GM18519 (cell line): ENCODE data around the gene ARHGAP25.

Experiments used
- ATAC-seq: cut with Tn5 transposase; IDR thresholded peaks from one replicate; pipeline ENCODE4 v1.9.1; 2021; ENCODE audit warnings: mild to moderate bottlenecking, moderate library complexity; ENCODE audit not compliant: unreplicated experiment, low FRiP score

ARHGAP25 gene

DNA sequence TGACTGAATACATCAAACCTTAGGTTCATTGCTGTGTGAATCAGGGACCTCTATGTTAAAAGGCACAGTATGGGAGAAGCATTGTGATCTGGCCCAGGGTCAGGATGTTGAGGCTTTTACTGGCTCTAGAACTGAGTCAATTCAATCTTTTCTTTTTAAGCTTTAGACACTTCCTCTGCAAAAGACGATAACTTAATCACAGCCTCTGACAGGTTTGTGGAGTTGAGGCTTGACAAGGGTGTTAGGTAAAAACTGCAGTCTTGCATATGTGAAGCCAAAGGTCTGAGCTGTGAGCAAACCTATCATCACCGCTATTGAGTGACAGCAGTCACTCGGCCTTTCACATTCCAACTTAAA is 17.3 kb upstream of the ARHGAP25 start:
- peak; percentile 36 for ATAC-seq

DNA sequence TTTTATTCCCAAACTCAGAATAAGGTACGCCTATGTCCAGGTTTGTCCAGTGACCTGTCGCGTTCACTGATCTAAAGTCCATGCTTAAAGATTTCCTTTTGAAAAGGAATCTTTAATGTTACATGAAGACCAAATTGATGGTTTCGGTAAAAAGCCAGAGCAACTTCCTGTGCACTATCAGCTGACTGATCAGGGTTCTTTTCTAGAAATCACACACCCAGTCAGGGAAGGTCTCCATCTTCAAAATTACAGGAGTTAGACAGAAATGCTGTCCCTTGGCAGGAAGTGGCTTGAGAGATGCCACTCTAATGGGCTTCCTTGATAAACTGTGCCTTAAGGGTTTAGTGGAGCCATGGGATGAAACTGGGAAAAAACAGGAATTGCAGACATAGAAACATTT is 14.7 kb upstream of the ARHGAP25 start:
- ATAC-seq, result no peak

DNA sequence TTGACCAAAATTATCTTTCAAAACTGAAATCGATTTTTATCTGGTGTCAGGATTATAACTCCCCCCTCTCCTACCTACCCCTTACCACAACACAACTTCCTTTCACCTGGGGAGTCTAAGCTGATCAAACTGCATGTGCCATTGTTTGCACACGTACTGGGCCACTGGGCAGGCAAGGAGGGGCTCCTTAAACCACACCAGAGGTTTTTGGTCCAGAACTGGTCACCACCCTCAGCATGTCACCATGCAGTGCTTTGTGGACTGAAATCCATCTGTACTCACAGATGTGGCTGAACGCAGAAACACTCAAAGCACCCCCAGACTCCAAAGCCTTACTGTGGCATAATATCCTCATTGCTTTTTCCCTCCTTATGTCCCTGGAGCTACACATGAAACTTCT is 13.9 kb upstream of the ARHGAP25 start:
- ATAC-seq, result no peak

DNA sequence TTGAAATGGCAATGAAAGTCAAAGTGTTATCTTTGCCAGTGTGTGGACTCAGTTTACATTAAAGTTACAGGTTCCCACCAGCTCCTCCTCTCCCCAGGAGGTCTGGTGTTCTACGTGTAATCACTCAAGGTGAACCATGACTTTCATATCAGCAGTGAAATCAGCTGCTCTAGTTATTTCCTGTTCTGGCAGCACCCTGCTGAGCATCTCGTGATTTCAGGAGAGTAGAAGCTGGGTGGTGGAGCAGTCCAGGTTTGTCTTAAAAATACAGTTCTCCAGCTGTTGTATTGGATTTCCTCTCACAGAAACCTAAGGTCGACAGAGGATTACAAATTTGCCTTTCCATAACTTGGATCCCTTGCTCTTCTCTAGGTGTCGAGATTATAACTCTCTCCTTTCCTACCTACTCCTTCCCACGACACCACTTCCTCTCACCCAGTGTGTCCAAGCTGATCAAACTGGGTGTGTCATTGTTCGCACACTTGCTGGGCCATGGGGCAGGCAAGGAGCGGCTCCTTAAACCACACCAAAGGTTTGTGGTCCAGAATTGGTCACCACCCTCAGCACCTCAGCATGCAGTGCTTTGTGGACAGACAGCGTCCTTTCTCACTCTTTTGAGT is 13.0 kb upstream of the ARHGAP25 start:
- ATAC-seq, result no peak

DNA sequence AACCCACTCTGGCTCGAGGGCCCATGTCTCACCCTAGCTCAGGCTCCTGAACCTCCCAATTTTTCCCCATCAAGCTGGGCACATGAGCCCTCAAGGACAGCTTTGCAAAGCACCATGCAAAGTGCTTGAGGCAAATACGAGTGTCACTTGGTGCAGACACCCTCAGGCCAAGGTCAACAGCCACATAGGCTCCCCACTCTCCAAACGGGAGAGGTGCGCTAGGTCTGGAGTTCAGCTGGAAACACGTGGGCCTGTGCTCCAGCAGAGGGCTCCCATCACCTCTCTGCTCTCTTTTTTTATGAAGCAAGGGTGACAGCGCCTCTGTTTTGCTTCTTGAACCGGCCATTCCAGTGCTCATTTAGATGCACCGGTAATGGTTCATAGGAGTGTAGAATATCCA is 11.9 kb upstream of the ARHGAP25 start:
- no peak for ATAC-seq

DNA sequence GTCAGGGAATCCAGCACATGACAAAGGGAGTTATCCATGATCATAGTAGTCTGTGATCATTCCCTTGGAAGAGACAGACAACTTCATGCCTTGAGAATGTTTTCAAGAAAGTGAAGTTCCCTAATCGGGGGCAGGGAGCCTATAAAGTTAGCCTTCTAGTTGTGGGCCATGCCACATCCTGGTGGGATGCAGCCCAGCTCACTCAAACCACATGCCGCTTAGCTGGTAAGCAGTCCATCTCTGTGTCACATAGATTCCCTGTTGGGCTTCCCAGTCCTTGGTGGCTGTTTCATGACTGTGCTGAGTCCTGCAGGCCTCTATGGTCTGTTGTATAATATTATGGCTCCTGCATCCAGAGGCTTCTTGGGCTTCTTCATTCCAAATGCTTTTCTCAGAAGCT is 11.4 kb upstream of the ARHGAP25 start:
- no peak for ATAC-seq

DNA sequence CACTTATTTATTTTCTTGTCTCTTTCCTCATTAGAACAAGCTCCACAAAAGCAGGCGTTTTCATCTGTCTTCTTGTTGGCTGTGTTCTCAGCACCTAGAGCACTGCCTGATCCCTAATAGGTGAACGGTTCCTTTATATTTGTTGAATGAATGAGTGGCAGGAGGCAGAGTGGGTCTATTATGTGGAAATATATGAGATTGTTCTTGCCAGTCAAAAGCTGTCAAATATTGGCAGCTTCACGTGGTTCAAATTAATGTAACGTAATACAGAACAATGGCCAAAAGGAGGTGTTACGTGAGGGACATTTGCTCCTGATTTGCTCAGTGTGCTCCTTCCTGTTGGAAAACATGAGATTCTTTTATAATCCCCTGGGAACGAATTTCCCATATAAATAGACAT is 8.5 kb upstream of the ARHGAP25 start:
- ATAC-seq, result no peak

DNA sequence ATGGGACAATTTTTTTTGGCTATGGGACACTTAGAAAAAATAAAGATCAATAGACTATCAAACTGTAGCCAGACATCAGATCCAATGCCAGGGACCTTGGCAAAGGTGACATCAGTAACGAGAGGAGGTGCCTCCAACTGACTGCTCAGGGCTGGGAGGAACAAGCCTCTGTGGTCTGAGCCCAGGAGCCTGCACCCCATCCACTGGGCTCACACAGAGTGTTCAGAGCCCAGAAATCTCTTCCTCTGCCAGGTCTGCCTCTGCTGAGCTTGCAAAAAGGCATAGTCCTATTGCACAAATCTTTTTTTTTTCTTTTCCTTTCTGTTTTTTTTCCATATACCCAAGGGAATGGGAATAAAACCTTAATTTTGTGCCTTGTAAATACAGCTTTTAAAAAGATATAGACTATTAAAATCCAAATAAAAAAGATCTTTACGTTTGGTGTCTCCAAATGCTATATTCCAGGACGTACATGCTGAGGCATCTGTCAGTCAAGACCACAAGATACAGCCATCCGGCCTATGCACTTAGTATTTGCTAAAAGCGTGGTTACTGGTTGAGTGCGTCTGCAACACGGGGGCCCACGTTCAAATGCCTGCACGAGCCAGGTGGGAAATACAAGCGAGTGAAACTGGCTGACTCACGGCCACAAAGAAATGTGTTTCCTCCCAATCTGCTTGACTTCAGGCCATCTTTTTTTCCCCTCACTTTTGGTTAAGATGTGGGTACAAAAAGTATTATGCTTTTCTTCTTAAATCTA is 7.8 kb upstream of the ARHGAP25 start:
- peak; percentile 83 for ATAC-seq

DNA sequence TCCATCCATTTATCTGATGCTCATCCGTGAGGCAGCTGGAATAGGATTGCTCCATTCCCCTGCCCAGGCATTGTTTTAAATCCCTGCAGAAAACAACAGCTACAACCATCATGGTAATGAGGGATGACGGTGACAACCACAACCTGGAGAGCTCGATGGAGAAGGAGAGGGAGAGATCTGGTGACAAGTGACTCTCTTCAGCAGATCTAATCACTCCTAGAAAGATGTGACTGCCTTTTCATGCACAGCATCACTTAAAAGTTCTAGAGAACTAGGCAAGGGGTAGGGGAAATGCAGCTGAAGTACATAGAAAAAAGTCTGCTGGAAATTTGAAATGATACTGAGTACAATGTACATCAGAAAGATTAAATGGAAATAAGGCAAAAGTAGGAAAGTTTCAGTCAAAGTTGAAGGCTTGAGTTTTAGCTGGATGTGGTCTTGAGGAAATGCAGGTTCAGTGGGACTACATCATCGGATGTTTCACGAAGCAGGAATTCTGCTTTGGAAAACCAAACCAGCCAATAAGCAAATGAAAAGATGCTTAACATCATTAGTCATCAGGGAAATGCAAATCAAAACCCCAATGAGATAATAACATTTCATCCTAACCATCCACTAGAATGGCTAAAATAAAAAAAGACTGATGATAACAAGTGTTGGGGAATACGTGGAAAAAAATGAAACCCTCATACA is 6.8 kb upstream of the ARHGAP25 start:
- no peak for ATAC-seq

DNA sequence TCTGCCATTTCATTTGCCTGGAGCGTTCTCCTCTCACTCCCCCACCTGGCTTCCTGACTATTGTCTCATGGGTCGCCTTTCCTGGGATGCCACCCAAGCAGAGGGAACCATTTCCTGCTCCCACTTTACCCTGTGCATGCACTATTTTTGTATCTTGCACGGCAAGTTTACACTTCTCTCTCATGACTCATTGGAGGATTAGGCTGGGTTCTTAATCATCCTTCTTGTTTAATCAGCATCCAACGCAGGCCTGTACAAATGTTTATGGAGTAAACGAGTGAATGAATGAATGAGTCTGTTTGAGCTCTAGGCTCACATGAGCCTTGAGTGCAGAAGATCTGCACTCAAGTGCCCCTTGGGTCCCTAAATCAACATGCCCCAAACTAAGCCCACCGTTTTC is 3.8 kb upstream of the ARHGAP25 start:
- no peak for ATAC-seq

DNA sequence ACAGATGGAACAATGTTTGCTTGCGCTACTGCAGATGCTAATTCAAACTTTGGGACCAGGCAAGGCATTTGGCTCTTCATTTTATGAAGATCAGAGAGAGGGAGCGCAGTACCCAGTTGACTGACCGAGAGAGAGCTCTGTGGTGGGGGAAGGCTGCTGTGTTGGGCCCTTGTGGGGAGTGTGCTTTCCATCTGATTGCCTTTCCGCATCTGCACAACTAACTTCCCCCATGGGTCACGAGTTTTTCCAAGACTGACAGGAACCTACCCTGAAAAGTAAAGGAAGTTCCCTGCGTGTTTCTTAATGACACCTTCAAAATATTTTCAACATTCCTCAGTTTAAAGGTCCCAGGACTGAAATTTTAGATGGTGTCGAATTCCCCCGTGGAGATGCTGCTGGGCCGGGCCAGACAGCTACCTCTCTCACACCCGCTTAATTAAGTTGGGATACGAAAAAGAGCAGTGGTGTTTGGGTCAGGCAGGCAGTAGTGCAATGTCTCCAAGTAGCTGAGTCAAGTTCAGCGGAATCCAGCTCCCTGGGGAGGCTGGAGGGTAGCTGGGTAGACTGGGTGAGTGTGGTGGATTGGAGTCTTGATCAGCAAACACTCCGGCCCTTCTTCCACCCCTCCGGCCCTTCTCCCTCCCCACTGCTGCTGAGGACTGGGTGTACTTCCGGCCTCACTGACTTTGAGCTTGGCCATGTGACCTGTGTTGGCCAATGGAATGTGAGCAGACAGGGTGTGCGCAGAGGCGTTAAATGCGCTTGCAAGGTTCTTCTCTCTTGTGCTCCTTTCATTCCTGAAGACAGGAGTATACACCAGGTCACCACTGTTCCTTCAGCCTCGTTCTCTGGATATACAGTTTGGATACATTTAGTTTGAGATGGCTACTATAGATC is 2.3 kb upstream of the ARHGAP25 start:
- ATAC-seq, result no peak

DNA sequence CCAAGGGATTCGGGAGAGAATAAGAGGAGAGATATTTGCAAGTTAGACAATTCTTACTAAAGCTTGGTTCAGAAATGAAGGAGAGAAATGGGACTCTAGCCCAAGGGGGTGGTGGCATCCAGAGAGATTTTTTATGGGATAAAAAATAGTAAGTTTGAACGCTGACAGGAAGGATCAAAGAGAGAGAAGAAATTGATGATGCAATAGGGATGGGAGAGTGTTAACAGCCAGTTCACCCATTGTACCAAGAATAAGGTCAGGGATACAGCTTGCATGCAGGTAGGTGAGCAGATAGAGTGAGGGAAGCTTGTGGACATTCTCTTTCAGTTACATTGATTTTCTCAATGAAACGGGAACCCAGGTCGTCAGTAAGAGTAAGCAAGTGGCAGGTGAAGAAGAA is 1.2 kb upstream of the ARHGAP25 start:
- ATAC-seq, result no peak

DNA sequence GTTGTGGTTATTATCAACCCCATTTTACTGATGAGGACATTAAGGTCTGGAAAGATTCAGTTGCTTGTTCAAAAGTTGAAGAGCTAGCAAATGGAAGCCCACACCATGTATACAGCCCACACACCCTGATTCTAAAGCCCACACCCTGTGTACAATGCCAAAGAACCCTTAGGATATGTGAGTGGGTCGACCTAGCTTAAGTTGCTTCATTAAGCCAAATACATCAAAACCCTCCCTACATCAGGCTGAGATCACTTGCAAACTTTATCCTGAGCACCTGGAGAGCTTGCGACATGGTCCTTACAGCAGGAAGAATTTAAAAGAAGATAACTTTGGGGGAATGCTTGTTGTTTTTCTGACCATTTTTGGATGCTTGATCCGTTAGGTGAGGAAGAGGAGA is 435 bp upstream of the ARHGAP25 start:
- ATAC-seq, result no peak

DNA sequence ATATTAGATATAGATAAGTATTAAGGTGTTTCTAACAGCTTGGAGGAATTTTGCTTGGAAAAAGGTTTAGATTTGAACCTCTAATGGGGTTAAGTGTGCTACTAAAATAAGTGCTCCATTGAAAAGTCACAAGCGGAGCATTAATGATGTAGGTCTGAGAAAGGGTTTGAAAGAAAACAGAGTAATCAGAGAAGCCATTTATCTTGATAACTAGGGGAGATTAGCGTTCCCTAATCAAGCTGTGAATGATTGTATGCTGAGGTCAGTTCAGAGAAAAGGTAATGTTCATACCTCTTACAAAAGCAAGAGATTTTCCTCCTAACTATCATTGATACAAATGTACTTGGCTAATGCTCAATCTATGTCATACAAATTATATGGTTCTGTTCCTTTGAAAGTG is 1.5 kb downstream of the ARHGAP25 start:
- no peak for ATAC-seq

DNA sequence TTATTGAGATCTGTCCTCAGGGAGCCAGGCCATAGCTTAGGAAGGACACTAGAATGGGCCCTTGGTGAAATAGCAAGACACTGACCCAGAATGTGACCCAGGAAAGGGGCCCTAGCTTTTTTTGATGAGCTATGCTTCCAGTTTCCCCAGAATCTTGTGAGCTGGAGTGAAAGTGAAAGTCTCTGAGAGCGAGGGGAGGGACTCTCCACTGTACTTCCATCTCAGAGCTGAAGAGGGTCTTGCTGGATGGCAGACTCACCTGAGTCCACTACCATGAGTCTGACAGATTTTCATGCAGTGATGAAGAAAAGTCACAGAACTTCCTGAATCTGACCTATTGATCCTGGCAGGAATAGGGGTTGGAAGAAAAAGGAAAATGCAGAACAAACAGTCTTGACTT is 3.1 kb downstream of the ARHGAP25 start:
- peak; percentile 43 for ATAC-seq

DNA sequence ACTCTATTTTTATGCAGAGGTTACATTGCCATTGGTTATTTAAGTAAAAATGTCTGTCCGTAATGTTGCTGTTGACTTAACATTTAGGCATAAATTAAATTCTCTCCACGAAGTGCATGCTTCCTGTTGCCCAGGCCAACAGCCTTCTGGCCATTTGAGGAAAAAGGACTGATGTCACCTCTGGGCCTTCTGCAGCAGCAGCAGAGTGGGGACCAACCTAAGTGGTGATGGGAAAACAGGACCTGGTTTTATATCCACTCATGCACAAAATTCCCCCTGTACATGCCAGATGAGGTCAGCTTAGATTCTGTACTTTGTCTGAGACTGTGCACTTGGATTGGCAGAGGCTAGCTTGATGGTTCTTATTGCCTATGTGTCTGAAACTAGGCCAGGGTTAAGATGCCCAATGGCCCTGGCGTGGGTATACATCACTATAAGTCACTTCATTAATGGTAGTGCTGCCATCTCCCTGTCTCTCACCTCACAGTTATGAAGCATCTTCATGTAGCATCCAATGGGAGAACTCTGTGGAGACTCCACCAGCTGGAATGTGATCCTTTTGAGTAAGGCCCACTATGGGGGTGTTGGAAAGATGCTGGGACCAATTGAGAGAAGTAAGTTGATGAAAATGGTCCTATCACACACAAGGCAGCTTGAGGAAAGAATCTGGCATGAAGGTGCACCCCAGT is 4.4 kb downstream of the ARHGAP25 start:
- ATAC-seq, result no peak

DNA sequence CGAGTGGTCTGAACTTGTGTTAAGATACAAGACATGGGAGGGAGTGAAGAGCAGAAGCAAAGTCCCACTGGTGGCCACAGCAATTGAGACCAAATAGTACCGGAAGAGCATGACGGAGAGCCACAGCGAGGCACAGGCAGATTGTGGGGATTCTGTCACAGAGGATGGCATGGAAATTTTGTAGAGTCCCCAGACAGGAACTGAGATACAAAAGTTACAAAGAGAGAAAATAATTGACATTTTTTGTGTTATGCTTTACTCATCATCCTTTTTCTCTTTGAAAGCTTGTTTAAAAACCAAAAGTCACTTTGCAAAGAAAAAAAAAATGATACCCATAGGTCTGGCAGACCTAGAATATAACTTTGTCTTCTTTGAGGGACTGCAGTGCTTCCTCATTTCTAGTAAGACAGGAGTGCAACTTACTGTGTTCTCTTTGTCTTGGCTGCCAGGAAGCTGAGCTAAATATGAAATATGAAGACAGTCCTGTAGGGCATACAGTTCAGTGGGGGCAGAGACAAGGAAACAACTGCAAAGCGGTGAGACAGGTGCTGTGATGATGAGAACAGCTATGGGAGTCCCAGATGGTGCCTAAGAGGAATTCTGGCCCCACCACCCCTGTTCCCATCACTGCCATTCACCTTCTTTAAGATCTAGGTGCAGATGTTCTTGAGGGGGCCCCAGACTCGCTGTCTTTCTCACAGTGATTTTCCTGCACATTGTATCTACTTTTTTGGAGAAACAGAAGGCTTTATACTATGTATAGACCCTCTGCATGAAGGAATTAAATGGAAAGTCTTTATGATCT is 5.2 kb downstream of the ARHGAP25 start:
- no peak for ATAC-seq

DNA sequence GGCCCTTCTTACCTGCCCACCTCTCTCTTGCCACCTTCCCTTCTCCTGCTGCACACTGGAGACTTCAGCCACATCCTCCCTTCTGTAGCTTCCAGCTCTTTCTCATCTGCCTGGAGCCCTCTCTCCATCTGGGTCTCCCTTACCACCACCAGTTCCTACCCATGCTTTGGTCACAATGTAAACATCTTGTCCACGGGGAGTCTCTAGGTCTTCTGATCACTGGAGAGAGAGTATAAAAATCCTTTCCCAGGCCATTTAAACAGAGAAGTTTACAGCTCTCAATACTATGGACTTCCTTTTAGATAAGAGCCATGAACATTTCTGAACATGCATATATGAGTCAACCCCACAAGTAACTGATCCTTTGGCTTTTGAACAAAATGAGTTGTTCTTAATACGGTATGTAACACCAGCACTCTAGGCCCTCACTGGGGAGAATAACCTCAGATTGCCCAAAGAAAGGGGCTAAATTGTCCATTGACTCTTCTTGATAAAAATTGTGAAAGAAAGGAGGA is 5.8 kb downstream of the ARHGAP25 start:
- no peak for ATAC-seq

DNA sequence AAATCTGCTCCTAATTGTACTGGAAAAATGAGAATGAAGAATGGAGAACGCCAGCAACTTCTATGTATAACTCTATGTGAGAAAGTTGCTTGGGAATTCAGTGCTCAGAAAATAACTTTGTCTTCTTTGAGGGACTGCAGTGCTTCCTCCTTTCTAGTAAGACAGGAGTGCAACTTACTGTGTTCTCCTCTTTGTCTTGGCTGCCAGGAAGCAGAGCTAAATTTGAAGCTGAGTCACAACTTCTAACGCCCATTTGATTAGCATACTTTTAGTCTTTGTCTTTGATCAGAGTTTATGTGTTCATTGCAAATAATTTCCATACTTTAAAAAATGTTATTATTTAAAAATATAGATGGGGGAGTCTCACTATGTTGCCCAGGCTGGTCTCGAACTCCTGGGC is 6.6 kb downstream of the ARHGAP25 start:
- no peak for ATAC-seq
